Measurements from ENCODE around the gene GNAQ.
A peak's percentile ranks its signal among the peaks of the same experiment; 100 is the strongest.
"Not testable (repeated sequence)": the region's sequence is repeated elsewhere in the genome, so short reads cannot be mapped to it uniquely, and the experiment has no call there.

GNAQ gene

DNA sequence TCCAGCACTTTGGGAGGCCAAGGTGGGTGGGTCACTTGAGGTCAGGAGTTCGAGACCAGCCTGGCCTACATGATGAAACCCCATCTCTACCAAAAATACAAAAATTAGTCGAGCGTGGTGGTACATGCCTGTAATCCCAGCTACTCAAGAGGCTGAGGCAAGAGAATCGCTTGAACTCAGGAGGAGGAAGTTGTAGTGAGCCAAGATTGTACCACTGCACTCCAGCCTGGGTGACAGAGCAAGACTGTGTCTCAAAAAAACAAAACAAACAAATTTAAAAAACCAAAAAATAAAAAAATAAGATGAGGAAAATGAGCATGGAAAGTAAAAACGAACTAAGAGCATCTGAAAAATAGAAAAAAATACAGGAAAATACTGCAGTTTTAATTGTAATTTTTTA lies 152.8 kb downstream of the GNAQ start:
- not testable (repeated sequence) for DNase-seq (ENCODE audit: low read depth in 2 of 2)

- DNase-seq (ENCODE audit: low read depth in 2 of 2) = no peak
Observed at GRCh38 chr9:77877976-77878375, 153.6 kb downstream of the GNAQ start.

- no peak for DNase-seq (ENCODE audit: low read depth in 2 of 2)
Observed at GRCh38 chr9:77876590-77876989, 155.0 kb downstream of the GNAQ start.

DNA sequence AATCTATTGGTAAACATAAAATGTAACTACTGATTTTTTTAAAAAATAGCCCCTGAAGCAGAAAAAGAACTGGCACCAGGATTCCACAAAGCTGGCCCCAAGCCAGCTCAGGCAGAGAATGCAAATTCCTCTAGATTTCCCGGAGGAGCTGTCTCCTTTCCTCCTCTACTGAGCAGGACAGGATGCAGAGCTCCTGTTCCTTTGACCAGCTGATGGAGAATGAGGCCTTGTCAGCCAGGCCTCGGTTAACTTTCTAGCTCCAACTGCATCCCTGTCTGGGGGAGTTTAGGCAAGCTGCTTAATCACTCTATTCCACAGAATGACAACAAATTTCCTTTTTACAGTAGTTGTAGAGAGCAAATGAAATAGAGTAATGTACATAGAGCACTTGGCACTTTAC lies 155.5 kb downstream of the GNAQ start:
- no peak for DNase-seq (ENCODE audit: low read depth in 2 of 2)

DNA sequence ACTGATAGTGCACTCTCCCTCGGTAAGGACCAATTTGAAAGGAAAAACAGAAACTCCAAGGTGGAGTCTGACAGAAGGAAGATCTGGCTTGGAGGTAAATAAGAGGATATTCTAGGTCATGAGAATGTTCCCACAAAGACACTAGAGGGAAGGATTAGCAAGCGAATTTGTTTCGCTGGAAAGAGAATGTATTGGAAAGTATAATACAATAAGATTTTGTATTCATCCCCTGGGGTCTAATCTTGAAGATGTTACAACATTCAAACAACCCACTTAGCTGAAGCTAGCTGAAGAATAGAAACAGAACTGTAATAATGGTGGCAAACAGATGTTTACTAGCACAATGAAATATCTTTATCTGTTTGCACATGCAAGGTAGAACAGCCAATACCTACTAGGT lies 158.7 kb downstream of the GNAQ start:
- no peak for DNase-seq (ENCODE audit: low read depth in 2 of 2)

GRCh38 chr9:77872177-77872576 lies 159.4 kb downstream of the GNAQ start:
- no peak for DNase-seq (ENCODE audit: low read depth in 2 of 2)

DNA sequence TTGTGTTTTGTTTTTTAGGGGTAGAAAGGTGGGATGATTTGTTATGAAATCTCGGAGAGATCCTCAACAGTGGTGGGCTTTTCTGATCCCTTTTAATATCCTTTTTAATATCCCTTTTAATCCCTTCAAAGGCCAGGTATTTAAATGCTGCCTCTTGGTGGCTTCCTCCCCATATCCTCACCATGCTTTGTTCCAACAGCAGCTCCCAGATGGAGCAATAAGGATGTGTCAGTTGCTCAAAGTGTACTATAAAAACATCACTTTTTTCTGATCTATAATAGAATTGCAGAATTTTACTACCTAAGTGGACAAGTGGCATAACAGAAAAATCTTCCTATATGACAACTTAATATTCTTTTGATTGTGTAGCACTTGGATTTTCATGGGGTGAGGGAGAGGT lies 160.1 kb downstream of the GNAQ start:
- DNase-seq (ENCODE audit: low read depth in 2 of 2) = no peak

- no peak for DNase-seq (ENCODE audit: low read depth in 2 of 2)
Observed at GRCh38 chr9:77866878-77867277, 164.7 kb downstream of the GNAQ start.

- no peak for DNase-seq (ENCODE audit: low read depth in 2 of 2)
Observed at GRCh38 chr9:77865385-77866047, 166.1 kb downstream of the GNAQ start.

GRCh38 chr9:77864211-77864889 lies 167.3 kb downstream of the GNAQ start:
- no peak for DNase-seq (ENCODE audit: low read depth in 2 of 2)

- not testable (repeated sequence) for DNase-seq (ENCODE audit: low read depth in 2 of 2)
Observed at GRCh38 chr9:77863638-77864037, 168.0 kb downstream of the GNAQ start.

- DNase-seq (ENCODE audit: low read depth in 2 of 2) = not testable (repeated sequence)
Observed at GRCh38 chr9:77860953-77861352, 170.7 kb downstream of the GNAQ start.

DNA sequence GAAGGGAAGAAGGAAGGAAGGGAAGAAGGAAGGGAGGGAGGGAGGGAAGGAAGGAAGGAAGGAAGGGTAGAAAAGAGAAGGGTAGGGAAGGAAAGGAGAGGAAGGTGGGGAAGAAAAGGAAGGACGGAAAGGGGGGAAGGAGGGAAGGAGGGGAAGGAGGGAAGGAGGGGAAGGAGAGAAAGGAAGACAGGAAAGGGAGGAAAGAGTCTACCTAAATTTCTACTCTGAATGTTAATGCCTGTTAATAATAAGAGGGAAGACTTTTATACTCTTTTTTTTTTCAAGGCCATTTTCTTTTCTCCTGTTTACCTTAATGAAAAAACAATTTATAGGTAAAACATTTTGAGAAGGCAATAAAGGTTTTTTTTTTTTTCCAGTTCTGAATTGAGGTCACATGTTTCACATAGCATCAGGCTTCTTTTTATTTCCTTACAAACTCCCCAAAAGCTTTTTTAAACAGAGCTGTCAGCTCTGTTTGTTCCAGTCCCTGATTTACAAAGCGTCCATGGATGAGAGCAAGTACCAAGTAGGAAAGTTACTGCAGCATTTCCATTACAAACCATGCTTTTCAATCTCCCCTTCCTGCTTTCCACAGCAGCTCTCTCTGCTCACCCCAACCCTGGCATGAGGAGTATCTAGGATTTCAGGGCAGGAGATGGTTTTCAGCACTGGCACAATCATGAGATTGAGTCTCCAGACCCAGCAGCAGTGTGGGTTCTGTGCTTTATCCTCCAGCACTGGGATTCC lies 173.9 kb downstream of the GNAQ start:
- DNase-seq (ENCODE audit: low read depth in 2 of 2) = no peak

- DNase-seq (ENCODE audit: low read depth in 2 of 2) = peak in 1 of 2 experiments; percentile 9
Observed at GRCh38 chr9:77856615-77857014, 175.0 kb downstream of the GNAQ start.

- no peak for DNase-seq (ENCODE audit: low read depth in 2 of 2)
Observed at GRCh38 chr9:77854916-77855311, 176.7 kb downstream of the GNAQ start.

DNA sequence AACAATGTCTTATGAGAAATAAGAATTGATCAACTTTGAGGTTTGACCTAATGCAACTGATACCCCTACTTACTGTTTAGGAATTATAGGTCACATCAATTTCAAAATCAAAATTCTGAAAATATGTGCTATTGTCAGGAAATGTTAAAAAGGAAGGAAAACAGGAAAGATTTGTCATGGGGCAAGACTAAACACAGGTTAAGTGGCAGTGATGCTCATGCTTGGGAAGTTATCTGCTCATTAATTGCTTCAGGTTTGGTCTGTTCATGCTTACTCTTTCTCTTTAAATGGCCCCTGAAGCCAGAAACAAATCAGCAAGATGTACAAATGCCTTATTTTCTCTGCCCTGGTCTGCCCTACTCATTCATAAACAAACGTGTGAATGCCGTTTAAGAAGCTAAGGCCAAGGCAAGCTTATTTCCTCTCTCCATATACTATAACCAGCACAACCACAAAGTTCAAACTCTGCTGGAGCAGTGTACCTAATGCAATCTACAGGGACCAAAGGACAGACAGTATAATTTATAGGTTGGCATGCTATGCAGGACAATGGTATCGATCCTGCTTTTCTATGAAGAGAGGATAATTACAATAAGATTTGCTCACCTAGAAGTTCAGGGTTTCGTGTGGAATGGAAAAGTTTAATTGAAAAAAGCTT lies 177.2 kb downstream of the GNAQ start:
- no peak for DNase-seq (ENCODE audit: low read depth in 2 of 2)

- DNase-seq (ENCODE audit: low read depth in 2 of 2) = no peak
Observed at GRCh38 chr9:77853716-77854115, 177.9 kb downstream of the GNAQ start.

DNA sequence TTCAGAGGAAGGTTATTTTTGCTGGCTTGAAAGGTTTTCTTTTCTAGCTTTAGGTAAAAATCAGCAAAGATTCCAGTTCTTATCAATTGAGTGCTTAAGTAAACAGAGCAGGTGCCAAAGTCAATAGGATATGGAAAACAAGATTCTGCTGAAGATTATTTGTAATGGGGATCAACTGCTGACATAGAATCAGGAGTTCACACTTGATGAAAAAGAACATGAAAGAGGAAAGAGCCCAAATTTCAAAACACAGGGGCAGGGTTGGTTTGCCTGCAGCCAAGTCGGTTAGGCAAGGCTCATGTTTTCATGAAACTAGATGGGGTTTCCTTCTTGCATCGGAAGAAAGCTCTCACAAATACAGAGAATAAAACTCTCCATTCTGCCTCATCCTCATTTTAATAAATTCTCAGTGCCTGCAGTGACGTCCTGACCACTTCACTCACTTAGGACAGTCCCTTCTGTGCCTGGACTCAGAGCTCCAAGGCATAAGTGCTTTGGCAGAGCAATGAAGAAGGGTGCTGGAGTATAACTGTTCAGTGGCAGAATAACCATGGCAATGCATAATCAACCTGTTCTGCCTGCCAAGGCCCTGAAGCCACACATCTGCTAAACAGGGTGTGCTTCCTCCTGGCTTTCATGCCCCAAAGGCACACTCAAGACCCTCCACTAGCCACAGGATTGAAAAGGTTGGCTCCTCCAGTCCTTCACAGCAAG lies 179.6 kb downstream of the GNAQ start:
- no peak for DNase-seq (ENCODE audit: low read depth in 2 of 2)

- DNase-seq (ENCODE audit: low read depth in 2 of 2) = peak; percentile 57 to 63
Observed at GRCh38 chr9:77848897-77849296, 182.7 kb downstream of the GNAQ start.

DNA sequence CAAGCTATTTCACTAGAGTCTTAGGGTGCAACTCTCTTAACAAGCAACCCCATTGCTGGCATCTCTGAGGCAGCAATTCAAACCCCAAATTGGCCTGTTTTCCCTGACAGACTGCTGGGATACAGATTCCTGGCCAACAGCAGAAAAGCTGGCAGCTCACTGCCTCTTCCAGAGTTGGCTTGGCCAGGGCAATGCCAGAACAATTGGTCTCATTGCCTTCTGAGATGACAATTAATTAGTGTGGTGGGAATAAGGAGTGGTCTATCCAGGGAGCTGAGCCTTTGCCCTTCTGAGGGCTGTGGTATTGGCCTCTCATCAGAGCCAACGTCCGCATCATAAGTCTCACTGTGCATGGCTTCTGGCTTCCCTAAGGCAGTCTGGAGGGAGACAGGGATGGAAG lies 183.2 kb downstream of the GNAQ start:
- DNase-seq (ENCODE audit: low read depth in 2 of 2) = no peak

GRCh38 chr9:77847626-77848025 lies 184.0 kb downstream of the GNAQ start:
- DNase-seq (ENCODE audit: low read depth in 2 of 2) = no peak

DNA sequence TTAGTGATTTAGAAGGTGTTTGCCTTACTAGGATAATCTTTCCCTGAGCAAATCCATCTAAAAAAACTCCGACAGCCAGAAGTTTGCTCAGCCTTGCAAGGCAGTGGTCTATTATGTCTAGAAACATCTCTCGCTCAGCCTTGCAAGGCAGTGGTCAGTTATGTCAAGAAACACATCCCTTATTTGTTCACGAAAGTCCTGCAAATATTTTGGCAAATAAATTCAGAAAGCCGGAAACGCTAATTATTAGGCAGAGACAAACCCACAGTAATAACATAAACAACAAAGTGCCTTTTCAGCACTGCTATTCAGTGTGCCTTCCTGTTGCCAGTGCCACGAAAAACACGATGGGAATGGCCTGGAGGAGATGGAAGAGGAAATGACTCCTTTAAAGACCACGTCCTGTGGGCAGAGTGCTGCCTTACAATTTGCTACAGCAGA lies 184.5 kb downstream of the GNAQ start:
- no peak for DNase-seq (ENCODE audit: low read depth in 2 of 2)

Measured in fibroblast of skin of left quadriceps (primary cell).